ENCODE results near the gene CDK2AP2.
A peak's percentile ranks its signal among the peaks of the same experiment; 100 is the strongest.
"Not testable (repeated sequence)": the region's sequence is repeated elsewhere in the genome, so short reads cannot be mapped to it uniquely, and the experiment has no call there.

The CDK2AP2 gene

GRCh38 chr11:67523556-67524479, 15.9 kb upstream of the CDK2AP2 start:
- no peak for DNase-seq

DNA sequence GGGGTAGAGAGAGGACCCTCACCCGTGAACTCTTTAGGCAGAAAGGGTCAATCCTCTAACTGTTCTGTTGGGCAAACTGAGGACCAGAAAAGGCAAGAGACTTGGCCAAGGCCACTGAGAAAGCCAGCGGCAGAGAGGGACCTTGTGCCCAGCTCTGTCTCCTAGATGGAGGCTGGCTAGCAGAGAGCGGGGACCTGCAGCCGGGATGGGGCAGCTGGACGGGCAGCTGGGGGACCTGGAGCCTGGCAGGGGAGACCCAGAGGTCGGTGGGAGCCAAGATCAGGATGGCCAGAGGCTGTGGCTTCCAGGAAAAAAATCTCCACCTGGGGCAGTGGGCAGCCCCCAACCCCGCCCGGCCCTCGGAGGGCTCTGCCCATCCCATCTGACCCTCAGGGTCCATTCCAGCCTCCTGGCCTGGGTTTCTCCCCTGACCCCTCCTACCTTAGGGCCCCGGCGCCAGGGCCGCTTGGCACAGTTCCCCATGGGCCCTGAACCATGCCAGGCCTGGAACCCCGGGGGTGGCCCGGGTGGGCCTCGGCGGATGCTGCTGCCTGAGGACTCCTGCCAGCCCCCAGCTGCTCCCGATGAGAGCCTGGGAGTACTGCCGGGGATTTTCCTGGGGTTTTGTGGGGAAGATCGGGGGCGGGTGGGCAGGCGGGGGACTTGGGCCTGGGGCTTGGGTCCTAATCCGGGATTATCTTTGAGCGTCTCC, 15.0 kb upstream of the CDK2AP2 start, which contains the start of gene CABP2:
TSS of gene CABP2 (minus strand) at position 603 of the 712 bp plus-strand sequence. CDS start at position 483, 120 bp downstream.
- no peak for DNase-seq

DNA sequence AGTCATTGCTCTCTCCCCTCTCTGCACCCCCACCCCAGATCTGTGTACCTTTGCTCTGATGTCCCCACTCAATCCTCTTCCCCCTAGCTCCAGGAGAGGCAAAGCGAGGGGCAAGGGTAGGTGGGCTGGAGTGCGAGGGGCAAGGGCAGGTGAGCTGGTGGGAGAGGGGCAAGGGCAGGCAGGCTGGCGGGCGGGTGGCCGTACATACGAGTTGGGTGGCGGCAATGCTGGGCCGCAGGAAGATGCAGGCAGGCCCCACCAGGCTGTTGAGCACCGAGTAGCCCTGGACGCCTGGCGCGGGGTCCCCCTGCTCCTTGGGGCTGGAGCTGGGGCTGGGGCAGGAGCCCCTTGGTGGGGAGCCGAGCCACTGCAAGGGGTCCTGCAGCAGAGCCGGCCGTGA, 14.4 kb upstream of the CDK2AP2 start:
- no peak for DNase-seq

DNA sequence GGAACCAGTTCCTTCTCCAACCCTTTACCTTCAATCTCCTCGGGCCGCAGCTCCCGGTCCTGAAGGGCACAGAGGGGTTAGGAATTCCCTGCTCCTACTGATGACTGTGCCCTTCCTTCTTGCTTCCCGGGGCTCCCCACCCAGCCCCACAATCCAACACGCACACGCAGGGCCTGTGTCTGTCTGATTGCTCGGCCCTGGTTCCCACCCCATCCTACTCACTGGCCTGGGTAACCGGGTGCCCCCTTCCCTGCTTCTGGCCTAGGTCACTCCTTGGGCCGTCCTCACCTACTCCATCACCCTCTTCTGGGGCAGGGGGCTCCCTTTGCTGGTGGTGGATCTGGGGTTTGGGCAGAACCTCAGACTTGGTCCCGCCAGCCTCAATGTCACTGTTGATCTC, 14.0 kb upstream of the CDK2AP2 start:
- DNase-seq = no peak

- no peak for DNase-seq
Observed at GRCh38 chr11:67520856-67521824, 13.2 kb upstream of the CDK2AP2 start.

DNA sequence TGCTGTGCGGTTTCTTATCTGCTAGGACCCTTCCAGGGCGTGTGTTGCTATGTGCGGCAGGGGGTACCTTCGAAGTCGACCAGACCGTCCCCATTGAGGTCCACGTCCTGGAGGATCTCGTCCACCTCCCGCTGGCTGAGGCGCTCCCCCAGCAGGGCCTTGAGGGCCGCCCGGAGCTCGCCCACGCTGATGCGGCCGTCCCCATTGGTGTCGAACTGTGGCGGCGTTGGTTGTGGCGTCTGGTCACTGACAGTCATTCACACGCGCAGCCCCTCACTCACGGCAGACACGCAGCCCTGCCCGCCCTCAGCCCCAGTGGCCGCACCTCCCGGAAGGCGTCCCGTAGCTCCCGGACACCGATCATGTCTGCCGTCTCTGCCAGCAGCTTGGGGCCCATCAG, 11.8 kb upstream of the CDK2AP2 start:
- no peak for DNase-seq

DNA sequence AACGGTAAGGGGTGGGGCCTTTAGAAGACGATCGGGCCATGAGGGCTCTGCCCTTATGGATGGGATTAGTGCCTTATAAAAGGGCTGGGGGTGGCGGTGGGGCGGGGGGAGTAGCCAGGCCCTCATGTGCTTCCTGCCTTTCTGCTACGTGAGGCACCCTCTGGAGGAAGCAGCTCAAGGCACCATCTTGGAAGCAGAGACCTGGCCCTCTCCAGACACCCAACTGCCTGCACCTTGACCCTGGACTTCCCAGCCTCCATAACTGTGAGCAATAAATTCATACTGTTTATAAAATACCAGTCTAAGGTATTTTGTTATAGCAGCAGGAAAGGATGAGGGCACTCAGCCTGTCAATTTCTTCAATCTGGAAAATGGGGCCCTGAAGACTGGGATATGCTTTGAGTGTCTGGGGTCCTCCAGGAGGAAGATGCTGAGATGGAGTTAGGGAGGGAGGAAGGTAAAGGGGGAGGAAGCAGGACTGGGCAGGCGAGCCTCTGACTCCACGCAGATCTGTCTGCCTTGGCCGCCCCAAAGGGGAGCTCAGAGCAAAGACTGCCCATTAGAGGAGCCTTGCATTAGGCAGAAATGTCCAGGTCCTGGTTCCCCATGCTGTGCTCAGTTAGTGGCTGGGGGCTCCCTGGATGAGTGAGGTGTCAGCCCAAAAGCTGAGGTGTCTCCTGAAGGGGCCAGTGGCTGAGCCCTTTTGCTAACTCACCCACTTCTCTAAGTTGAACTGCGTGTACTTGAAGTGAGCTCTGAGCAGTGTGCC, 10.0 kb upstream of the CDK2AP2 start:
- no peak for DNase-seq

DNA sequence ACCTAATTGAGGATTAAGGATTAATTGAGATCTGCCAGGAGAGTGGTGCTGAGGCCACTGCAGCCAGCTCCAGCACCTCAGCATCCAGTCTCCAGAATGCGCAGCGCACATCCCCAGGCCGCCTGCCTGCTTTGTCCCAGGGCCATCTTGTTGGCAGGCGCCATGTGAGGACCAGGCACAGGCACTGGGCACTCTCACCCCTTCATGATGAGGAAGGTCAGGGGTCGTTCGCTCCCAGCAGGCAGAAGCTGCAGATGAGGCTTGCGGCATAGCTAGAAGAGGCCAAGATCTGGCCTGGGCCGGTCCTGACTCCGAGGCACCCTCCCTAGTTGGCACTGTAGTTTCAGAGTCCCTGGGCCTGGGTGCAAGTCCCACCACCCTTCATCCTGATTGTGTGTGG, 8.8 kb upstream of the CDK2AP2 start:
- no peak for DNase-seq

DNA sequence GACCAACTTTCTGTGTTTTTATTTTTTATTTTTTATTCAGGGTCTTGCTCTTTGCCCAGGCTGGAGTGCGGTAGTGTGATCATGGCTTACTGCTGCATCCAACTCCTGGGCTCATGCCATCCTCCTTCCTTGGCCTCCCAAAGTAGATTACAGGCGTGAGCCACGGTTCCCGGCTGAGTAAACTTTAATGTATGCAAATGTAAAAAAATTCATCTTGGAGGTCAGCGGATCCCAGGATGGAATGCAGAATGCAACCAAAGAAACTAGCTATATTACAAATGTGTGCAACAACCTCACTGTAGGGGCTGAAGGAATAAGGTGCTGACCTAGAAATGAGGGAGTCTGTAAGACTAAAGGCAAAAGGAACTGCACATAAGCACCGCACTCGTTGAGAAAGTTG, 6.2 kb upstream of the CDK2AP2 start:
- DNase-seq = no peak

GRCh38 chr11:67511558-67511957, 3.6 kb upstream of the CDK2AP2 start:
- not testable (repeated sequence) for DNase-seq

- no peak for DNase-seq
Observed at GRCh38 chr11:67510023-67510345, 2.0 kb upstream of the CDK2AP2 start.

GRCh38 chr11:67508486-67509121, 642 bp upstream of the CDK2AP2 start:
- peak; percentile 96 for DNase-seq

- DNase-seq = no peak
Observed at GRCh38 chr11:67507242-67507863, 609 bp downstream of the CDK2AP2 start.

DNA sequence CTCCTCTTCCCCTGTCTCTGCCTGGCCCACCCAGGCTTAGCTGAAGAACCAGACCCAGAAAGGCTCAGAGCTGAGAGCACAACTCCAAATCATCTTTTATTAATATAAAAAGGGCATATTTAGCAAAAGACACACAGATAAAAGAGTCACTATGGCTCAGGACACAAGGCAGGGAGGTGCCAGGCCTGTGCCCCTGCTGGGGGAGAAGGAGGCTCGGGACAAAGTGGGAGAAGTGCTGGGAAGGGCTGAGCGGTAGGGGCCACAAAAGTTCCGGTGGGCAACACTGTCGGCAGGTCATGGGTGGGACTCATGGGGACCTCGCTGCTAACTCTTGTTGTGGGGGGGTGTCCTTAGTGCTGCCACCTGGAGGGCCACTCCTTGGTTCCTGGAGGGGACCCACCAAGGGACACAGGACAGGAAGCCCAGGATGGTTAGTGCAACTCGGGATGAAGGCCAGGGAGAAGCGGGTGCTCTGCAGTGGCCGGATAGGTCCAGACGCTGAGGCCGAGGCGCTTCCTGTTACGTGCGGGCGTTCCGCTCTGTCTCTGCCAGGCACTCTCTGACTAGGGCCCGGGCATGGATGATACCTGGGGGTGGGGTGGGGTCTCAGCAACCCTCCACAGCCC, 1.4 kb downstream of the CDK2AP2 start:
- no peak for DNase-seq

GRCh38 chr11:67505605-67506396, 2.2 kb downstream of the CDK2AP2 start:
- DNase-seq = peak; percentile 95

DNA sequence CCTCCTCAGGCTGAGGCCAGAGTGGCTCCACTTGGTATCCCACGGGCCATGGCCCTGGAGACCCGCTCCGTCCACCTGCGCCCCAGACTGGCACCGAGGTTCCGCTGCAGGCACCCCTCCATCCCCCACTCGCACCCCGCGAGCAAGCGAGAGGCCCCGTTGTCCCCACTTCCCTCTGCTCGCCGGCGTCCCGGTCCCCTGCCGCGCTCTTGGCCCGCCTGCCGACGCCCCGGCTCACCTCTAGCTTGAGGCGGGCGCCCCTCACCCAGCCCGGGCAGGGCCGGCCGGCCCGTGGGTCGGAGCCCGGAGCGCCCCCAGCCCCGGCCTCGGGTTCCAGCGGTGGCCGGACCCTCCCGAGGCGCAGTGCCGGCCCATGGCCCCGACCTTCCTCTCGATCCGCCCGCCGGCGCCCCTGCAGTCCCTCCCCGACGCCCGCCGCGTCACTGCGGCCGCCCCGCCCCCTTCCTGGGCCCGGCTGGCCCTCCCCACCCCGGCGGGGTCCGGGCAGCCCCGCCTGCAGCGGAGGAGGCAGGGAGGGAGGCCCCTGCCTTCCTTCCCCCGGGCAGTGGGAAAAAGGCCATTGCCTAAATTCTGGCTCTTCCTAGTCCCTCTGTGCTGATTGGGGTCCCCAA, 2.9 kb downstream of the CDK2AP2 start, which contains the start of gene PITPNM1:
TSS of gene PITPNM1 (minus strand) at position 414 of the 632 bp plus-strand sequence. CDS start 1,183 bp downstream, outside the sequence.
- no peak for DNase-seq

DNA sequence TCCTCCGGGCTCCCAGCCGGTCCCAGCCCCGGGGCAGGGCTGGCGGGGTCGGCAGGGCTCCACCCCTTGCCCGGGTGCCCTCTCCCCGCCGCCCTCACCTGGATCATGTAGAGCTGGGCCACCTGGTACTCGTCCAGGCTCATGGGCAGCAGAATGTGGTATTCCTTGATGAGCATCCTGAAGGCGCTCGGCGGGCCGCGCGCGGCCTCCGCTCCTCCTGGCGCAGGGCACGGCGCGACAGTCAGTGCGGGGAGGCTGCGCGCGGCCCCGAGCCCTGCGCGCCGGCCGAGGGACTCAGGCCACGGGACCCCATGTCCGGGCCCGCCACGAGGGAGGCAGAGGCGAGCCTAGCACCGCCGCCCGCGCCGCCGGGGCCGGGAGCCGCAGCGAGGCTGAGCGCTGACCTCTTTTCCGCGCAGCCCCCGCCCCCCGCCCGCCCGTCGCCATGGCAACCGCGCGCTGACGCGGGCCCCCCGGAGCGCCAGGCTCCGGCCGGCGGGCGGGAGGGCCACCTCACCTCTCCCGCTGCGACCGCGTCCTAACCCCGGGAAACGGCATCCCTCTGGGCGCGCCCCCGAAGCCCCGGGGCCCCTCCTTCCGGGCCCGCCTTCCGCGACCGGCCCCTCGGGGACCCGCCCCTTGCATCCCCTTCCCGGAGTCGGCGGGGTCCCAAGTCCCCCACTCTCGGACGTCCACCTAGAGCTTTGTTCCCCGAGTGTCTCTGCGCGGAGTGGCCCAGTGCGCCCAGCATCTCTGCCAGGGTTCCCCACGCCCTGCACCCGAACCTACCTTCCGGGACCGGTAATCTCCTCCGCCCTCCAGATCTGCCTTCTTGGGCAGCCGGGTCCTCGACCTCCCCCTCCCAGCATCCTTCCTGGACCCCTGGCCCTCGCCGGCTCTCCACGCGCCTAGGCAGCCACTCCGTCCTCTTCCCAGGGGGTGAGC, 3.7 kb downstream of the CDK2AP2 start:
- no peak for DNase-seq
